H54 (cell line): ENCODE measurements around the gene WDR1.

Experiments used
- DNase-seq: peaks from one replicate; pipeline ENCODE4 v3.0.0; 2011; ENCODE audit warnings: low spot score, mixed read lengths; ENCODE audit not compliant: insufficient read length
- FAIRE-seq: peaks from 3 replicates; lab custom pipeline; 2011; peaks lifted over from hg19 to GRCh38; lab: Jason Lieb, UNC
- POLR2A ChIP-seq: IDR thresholded peaks from 2 replicates; pipeline ENCODE4 v1.6.1; 2011; ENCODE audit warnings: low read depth, mild to moderate bottlenecking, low read length

Gene WDR1, protein sequence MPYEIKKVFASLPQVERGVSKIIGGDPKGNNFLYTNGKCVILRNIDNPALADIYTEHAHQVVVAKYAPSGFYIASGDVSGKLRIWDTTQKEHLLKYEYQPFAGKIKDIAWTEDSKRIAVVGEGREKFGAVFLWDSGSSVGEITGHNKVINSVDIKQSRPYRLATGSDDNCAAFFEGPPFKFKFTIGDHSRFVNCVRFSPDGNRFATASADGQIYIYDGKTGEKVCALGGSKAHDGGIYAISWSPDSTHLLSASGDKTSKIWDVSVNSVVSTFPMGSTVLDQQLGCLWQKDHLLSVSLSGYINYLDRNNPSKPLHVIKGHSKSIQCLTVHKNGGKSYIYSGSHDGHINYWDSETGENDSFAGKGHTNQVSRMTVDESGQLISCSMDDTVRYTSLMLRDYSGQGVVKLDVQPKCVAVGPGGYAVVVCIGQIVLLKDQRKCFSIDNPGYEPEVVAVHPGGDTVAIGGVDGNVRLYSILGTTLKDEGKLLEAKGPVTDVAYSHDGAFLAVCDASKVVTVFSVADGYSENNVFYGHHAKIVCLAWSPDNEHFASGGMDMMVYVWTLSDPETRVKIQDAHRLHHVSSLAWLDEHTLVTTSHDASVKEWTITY

GRCh38 chr4:10116569-10117358, at the start of gene WDR1:
Gene WDR1, minus strand, starts transcription at chr4:10116799. Its CDS starts 133 bp downstream, at chr4:10116666.
- DNase-seq (peak; percentile 77), FAIRE-seq (no peak)
- TF ChIP-seq POLR2A: peak; percentile 80

DNA sequence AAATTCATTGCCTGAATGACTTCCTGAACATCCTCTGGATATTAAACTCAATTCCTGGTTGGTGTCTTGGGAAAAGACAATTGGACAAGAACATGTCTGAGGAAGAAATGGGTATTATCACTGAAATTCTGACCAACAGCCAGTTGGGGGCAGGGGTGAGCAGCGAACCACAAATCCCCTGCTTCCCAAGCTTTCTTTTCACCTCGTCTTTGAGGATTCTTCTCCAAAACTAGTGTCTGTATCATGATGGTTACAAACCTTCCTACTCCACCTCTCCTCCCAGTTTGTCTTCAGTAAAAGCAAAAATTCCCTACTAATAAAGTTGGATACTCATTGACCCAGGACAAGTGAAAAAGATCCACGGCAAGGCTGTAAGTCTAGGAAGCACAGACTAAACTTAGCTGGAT, 48.3 kb upstream of the WDR1 start:
- peak; percentile 14 for DNase-seq
- no peak for FAIRE-seq

GRCh38 chr4:10163296-10163695, 46.7 kb upstream of the WDR1 start:
- DNase-seq: no peak
- FAIRE-seq: no peak
- TF ChIP-seq POLR2A: no peak

More for the DNA sequence above, 48.3 kb upstream of the WDR1 start:
- no peak for TF ChIP-seq POLR2A

- no peak for FAIRE-seq
- no peak for DNase-seq
- no peak for TF ChIP-seq POLR2A
Observed at GRCh38 chr4:10162341-10163000, 45.9 kb upstream of the WDR1 start.

GRCh38 chr4:10161840-10162239, 45.2 kb upstream of the WDR1 start:
- no peak for TF ChIP-seq POLR2A
- FAIRE-seq: no peak
- DNase-seq: no peak

GRCh38 chr4:10161146-10161545, 44.5 kb upstream of the WDR1 start:
- FAIRE-seq: no peak
- TF ChIP-seq POLR2A: no peak
- DNase-seq: no peak

GRCh38 chr4:10160281-10160856, 43.8 kb upstream of the WDR1 start:
- TF ChIP-seq POLR2A: no peak
- no peak for FAIRE-seq
- DNase-seq: no peak

GRCh38 chr4:10159671-10160070, 43.1 kb upstream of the WDR1 start:
- DNase-seq (no peak), FAIRE-seq (no peak)
- no peak for TF ChIP-seq POLR2A

DNA sequence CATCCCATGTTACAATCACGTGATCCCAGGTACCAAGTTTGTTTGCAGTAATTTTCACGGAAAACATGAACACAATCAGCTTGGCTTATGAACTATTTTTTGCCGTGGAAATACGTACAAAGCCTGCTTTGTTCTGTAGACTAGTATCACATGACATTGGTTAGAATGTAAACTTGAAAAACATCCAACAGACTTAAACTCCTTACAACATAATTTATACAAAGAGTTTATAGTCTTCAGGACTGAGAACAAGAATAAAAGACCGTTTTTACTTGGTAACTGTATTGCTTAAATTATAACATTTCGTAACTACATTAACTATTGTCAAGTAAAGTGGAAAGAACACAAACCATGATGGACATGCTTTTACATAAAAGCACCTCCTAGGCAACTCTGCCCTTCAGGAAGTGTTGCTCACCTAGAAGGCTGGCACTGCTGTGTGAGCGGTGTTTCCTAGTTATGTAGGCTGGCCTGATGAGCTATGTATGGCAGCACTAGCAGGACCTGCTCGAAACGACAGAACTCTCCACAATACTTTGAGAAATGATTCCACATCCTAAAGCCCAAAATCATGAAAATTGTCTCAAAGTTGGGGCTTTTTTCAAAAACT, 41.8 kb upstream of the WDR1 start:
- TF ChIP-seq POLR2A: no peak
- FAIRE-seq (no peak), DNase-seq (no peak)

DNA sequence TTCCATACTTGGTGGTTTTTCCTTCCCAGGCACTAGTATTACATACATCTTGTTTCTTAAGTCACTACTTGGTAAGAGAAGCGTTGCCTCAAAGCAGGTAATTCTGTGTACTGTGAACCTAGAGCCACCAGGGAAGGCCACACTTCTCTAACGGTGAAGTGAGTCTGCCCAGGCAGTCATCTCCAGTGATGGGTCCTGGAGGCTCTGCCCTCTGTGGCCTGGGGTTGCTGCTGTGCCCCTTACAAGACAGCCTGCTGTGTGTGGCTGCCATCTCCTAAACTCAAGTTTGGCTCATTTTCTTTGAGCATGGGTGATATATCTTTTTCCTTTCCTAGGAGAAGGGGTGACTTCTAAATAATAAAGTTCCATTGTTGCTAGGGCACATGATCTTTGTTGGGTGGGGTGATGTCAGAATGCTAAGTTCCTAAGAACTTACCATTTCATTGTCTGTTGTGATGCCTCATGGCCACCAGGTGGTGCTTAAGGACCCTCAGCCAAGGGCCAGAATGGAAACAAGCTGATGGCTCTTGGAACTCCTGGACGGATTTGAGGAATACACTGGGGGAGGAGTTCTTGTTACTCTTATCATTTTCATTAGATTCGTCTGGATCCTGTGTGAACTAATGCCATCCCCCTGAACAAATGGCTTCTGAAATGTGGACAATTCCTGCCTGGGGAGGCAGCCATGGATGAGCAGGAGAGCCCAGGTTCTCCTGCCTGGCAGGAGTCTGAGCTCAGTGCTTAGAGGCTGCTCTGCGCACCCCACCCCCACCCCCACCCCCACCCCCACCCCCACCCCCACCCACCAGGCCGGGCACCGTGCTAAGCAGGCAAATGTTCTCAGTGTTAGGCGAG, 41.1 kb upstream of the WDR1 start:
- DNase-seq (peak; percentile 40), FAIRE-seq (no peak)
- TF ChIP-seq POLR2A: no peak

GRCh38 chr4:10154241-10154640, 37.6 kb upstream of the WDR1 start:
- FAIRE-seq (no peak), DNase-seq (no peak)
- TF ChIP-seq POLR2A: no peak

- FAIRE-seq (no peak), DNase-seq (no peak)
- no peak for TF ChIP-seq POLR2A
Observed at GRCh38 chr4:10153161-10153560, 36.6 kb upstream of the WDR1 start.
